ENCODE measurements around the gene KCNA10. TPM values are rescaled to one million over a fixed set of nuclear protein-coding genes. Genes with fewer than 3 reads are reported as not detected.

Gene KCNA10
- total RNA-seq, 1 experiment from 2014 or later = not detected

DNA sequence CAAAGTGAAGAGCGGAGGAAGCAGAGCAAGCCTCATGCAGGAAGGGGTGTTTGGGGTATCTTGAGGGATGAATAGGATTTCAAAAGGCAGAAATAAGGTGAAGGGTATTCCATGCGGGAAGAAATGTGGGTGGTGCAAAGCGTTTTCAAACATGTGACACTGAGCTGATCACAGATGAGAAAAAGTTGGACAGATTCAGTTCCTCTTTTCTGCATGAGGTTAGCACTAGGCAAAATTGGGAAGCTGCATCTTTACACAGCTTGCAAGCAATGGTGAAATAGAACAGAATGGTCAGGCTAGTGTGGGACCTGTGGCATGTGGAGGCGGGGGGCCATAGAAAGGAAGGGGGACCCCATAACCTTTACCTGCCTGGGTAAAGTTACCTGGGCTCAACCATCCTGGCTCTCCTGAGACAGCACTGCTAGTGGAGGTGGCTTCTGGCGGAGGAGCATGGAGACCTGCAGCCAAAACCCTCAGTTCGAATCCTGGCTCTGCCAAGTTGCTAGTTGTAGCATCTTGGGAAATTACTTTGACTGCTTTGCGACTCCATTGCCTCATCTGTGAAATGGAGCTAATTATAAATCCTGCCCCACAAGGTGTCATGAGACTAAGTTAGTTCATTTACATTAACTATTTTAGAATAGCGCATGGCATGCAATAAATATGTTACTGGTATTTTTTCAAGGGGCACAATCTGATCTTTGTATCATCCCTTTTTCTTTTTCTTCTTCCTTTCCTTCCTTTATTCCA is 16.4 kb downstream of the KCNA10 start (continued):
- TF ChIP-seq, protein P1, sequence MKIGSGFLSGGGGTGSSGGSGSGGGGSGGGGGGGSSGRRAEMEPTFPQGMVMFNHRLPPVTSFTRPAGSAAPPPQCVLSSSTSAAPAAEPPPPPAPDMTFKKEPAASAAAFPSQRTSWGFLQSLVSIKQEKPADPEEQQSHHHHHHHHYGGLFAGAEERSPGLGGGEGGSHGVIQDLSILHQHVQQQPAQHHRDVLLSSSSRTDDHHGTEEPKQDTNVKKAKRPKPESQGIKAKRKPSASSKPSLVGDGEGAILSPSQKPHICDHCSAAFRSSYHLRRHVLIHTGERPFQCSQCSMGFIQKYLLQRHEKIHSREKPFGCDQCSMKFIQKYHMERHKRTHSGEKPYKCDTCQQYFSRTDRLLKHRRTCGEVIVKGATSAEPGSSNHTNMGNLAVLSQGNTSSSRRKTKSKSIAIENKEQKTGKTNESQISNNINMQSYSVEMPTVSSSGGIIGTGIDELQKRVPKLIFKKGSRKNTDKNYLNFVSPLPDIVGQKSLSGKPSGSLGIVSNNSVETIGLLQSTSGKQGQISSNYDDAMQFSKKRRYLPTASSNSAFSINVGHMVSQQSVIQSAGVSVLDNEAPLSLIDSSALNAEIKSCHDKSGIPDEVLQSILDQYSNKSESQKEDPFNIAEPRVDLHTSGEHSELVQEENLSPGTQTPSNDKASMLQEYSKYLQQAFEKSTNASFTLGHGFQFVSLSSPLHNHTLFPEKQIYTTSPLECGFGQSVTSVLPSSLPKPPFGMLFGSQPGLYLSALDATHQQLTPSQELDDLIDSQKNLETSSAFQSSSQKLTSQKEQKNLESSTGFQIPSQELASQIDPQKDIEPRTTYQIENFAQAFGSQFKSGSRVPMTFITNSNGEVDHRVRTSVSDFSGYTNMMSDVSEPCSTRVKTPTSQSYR (CRISPR knock-in tag; IDR thresholded peaks at IDR 0.05) = no peak
- TF ChIP-seq SOX15 (CRISPR knock-in tag; IDR thresholded peaks at IDR 0.05) = no peak
- no peak for TF ChIP-seq ZNF671 (CRISPR knock-in tag; IDR thresholded peaks at IDR 0.05)

DNA sequence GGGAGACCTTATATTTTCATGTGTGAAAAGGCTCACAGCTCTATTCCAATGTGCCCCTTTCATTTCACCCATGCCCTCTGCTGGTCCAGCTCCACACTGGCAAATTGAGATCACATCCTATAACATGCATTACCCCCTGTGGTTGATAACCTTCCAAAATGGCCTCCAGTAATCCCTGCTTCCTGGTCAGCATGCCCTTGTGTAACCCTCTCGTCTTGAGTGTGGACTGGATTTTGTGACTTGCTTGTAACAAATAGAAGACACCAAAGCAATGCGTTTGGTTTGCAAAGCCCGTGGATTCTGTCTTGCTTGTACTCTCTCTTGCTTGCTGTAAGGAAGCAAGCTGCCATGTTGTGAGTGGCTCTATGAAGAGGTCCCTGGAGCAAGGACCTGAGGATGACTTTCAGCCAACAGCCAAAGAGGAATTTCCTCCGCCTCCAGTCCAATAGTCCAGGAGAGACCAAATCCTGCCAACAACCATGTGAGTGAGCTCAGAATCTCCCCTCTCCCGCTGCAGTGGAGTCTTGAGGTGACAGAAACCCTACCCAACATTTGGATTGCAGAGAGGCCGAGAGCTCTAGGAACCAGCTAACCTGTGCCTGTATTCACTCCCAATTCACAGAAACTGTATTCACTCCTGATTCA is 17.4 kb downstream of the KCNA10 start:
- ATAC-seq = no peak
- no peaks in the 10 kb centered on the region for H3K36me3 Mint-ChIP-seq
- ChIA-PET POLR2A (no interaction called here), CTCF (interaction anchor here (0.8 to 1.5 kb wide), 5 partner anchors 37 to 280 kb away, joined by 3 to 5 read pairs (median 4); no protein-coding TSS in a partner anchor)
- H3K27me3 Mint-ChIP-seq (ENCODE audit: low read depth) = no peaks in the 10 kb centered on the region; the same call in none of the 2 replicates
- H3K4me1 Mint-ChIP-seq = no peaks in the 10 kb centered on the region
- H3K27ac Mint-ChIP-seq = no peak overlapping the region
- H3K4me3 Mint-ChIP-seq = no peak overlapping the region
- TF ChIP-seq ZNF423 (CRISPR knock-in tag; IDR thresholded peaks at IDR 0.05) (no peak), SOX15 (CRISPR knock-in tag; IDR thresholded peaks at IDR 0.05) (no peak), ESRRA (CRISPR knock-in tag; IDR thresholded peaks at IDR 0.05; ENCODE audit: borderline replicate concordance) (no peak), GABPB1 (CRISPR knock-in tag; IDR thresholded peaks at IDR 0.05) (no peak), NFE2L1 (CRISPR knock-in tag; IDR thresholded peaks at IDR 0.05) (no peak), CREB1 (CRISPR knock-in tag; IDR thresholded peaks at IDR 0.05) (no peak)
- TF ChIP-seq, protein P2, sequence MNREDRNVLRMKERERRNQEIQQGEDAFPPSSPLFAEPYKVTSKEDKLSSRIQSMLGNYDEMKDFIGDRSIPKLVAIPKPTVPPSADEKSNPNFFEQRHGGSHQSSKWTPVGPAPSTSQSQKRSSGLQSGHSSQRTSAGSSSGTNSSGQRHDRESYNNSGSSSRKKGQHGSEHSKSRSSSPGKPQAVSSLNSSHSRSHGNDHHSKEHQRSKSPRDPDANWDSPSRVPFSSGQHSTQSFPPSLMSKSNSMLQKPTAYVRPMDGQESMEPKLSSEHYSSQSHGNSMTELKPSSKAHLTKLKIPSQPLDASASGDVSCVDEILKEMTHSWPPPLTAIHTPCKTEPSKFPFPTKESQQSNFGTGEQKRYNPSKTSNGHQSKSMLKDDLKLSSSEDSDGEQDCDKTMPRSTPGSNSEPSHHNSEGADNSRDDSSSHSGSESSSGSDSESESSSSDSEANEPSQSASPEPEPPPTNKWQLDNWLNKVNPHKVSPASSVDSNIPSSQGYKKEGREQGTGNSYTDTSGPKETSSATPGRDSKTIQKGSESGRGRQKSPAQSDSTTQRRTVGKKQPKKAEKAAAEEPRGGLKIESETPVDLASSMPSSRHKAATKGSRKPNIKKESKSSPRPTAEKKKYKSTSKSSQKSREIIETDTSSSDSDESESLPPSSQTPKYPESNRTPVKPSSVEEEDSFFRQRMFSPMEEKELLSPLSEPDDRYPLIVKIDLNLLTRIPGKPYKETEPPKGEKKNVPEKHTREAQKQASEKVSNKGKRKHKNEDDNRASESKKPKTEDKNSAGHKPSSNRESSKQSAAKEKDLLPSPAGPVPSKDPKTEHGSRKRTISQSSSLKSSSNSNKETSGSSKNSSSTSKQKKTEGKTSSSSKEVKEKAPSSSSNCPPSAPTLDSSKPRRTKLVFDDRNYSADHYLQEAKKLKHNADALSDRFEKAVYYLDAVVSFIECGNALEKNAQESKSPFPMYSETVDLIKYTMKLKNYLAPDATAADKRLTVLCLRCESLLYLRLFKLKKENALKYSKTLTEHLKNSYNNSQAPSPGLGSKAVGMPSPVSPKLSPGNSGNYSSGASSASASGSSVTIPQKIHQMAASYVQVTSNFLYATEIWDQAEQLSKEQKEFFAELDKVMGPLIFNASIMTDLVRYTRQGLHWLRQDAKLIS (CRISPR knock-in tag; IDR thresholded peaks at IDR 0.05; ENCODE audit: borderline replicate concordance) = no peak
- TF ChIP-seq, protein P3, sequence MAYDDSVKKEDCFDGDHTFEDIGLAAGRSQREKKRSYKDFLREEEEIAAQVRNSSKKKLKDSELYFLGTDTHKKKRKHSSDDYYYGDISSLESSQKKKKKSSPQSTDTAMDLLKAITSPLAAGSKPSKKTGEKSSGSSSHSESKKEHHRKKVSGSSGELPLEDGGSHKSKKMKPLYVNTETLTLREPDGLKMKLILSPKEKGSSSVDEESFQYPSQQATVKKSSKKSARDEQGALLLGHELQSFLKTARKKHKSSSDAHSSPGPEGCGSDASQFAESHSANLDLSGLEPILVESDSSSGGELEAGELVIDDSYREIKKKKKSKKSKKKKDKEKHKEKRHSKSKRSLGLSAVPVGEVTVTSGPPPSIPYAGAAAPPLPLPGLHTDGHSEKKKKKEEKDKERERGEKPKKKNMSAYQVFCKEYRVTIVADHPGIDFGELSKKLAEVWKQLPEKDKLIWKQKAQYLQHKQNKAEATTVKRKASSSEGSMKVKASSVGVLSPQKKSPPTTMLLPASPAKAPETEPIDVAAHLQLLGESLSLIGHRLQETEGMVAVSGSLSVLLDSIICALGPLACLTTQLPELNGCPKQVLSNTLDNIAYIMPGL (CRISPR knock-in tag; IDR thresholded peaks at IDR 0.05) = no peak
- TF ChIP-seq, protein P4, sequence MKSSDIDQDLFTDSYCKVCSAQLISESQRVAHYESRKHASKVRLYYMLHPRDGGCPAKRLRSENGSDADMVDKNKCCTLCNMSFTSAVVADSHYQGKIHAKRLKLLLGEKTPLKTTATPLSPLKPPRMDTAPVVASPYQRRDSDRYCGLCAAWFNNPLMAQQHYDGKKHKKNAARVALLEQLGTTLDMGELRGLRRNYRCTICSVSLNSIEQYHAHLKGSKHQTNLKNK (CRISPR knock-in tag; IDR thresholded peaks at IDR 0.05) = no peak
- TF ChIP-seq, protein P5, sequence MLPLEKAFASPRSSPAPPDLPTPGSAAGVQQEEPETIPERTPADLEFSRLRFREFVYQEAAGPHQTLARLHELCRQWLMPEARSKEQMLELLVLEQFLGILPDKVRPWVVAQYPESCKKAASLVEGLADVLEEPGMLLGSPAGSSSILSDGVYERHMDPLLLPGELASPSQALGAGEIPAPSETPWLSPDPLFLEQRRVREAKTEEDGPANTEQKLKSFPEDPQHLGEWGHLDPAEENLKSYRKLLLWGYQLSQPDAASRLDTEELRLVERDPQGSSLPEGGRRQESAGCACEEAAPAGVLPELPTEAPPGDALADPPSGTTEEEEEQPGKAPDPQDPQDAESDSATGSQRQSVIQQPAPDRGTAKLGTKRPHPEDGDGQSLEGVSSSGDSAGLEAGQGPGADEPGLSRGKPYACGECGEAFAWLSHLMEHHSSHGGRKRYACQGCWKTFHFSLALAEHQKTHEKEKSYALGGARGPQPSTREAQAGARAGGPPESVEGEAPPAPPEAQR (CRISPR knock-in tag; IDR thresholded peaks at IDR 0.05) = no peak
- TF ChIP-seq, protein P6, sequence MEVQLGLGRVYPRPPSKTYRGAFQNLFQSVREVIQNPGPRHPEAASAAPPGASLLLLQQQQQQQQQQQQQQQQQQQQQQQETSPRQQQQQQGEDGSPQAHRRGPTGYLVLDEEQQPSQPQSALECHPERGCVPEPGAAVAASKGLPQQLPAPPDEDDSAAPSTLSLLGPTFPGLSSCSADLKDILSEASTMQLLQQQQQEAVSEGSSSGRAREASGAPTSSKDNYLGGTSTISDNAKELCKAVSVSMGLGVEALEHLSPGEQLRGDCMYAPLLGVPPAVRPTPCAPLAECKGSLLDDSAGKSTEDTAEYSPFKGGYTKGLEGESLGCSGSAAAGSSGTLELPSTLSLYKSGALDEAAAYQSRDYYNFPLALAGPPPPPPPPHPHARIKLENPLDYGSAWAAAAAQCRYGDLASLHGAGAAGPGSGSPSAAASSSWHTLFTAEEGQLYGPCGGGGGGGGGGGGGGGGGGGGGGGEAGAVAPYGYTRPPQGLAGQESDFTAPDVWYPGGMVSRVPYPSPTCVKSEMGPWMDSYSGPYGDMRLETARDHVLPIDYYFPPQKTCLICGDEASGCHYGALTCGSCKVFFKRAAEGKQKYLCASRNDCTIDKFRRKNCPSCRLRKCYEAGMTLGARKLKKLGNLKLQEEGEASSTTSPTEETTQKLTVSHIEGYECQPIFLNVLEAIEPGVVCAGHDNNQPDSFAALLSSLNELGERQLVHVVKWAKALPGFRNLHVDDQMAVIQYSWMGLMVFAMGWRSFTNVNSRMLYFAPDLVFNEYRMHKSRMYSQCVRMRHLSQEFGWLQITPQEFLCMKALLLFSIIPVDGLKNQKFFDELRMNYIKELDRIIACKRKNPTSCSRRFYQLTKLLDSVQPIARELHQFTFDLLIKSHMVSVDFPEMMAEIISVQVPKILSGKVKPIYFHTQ (CRISPR knock-in tag; IDR thresholded peaks at IDR 0.05) = no peak
- TF ChIP-seq, protein P7, sequence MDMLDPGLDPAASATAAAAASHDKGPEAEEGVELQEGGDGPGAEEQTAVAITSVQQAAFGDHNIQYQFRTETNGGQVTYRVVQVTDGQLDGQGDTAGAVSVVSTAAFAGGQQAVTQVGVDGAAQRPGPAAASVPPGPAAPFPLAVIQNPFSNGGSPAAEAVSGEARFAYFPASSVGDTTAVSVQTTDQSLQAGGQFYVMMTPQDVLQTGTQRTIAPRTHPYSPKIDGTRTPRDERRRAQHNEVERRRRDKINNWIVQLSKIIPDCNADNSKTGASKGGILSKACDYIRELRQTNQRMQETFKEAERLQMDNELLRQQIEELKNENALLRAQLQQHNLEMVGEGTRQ (CRISPR knock-in tag; IDR thresholded peaks at IDR 0.05) = no peak
- no peaks in the 10 kb centered on the region for H3K9me3 Mint-ChIP-seq
- no peak for DNase-seq (ENCODE audit: low spot score)

Measured in WTC11 (cell line).